Glutamatergic neuron (in vitro differentiated cells): Measurements from ENCODE around the gene MYBPH. TPM values are rescaled to one million over a fixed set of nuclear protein-coding genes. Genes with fewer than 3 reads are reported as not detected.

ENCODE experiments used
- DNase-seq: peaks from one replicate; pipeline ENCODE4 v3.0.0; 2022
- H3K27ac Mint-ChIP-seq: one replicate; pipeline ENCODE4 v1.8.0; 2020; ENCODE audit warnings: mild to moderate bottlenecking, mixed read lengths, inconsistent platforms; ENCODE audit not compliant: unreplicated experiment
- H3K27me3 Mint-ChIP-seq: one replicate; pipeline ENCODE4 v1.8.0; 2020; ENCODE audit warnings: mild to moderate bottlenecking, moderate library complexity, mixed read lengths, inconsistent platforms; ENCODE audit not compliant: unreplicated experiment
- H3K36me3 Mint-ChIP-seq: one replicate; pipeline ENCODE4 v1.8.0; 2020; ENCODE audit warnings: mild to moderate bottlenecking, mixed read lengths, inconsistent platforms; ENCODE audit not compliant: unreplicated experiment
- H3K4me1 Mint-ChIP-seq: one replicate; pipeline ENCODE4 v1.8.0; 2020; ENCODE audit warnings: mild to moderate bottlenecking, low read depth, mixed read lengths, inconsistent platforms; ENCODE audit not compliant: unreplicated experiment
- H3K4me3 Mint-ChIP-seq: one replicate; pipeline ENCODE4 v1.8.0; 2020; ENCODE audit warnings: mild to moderate bottlenecking, mixed read lengths, inconsistent platforms; ENCODE audit not compliant: unreplicated experiment
- H3K9me3 Mint-ChIP-seq: one replicate; pipeline ENCODE4 v1.8.0; 2020; ENCODE audit warnings: mild to moderate bottlenecking, moderate library complexity, mixed read lengths, inconsistent platforms; ENCODE audit not compliant: unreplicated experiment
- CTCF ChIP-seq: fragments of 200-600 bp; sonication (generic); IDR thresholded peaks from one replicate; pipeline ENCODE4 v1.5.0; 2021; ENCODE audit not compliant: partially characterized antibody, unreplicated experiment
- total RNA-seq: library from RNA; stranded (reverse); fragmentation: NEBNext Ultra II Directional; extraction: Animal tissue kit (Norgen Biotek cat#: 25700); gene quantifications from one replicate; pipeline ENCODE4 v1.2.1, GENCODE V29; 2021; ENCODE audit not compliant: unreplicated experiment

MYBPH gene
- total RNA-seq, 1 donor from 2014 or later: not detected

- DNase-seq: no peak
- Mint-ChIP-seq H3K27ac (no peak overlapping the region), H3K4me3 (no peak overlapping the region), H3K27me3 (peaks cover 11% of the 10 kb centered on the region), H3K9me3 (peaks cover 9% of the 10 kb centered on the region), H3K36me3 (peaks cover 18% of the 10 kb centered on the region), H3K4me1 (peaks cover 4% of the 10 kb centered on the region)
- TF ChIP-seq CTCF: no peak
These were observed 11.6 kb downstream of the MYBPH start for GRCh38 chr1:203163891-203164635.

- no peak for TF ChIP-seq CTCF
- peaks cover 11% of the 10 kb centered on the region for H3K9me3 Mint-ChIP-seq
- H3K4me1 Mint-ChIP-seq: peaks cover 4% of the 10 kb centered on the region
- H3K4me3 Mint-ChIP-seq: no peak overlapping the region
- DNase-seq: no peak
- H3K27ac Mint-ChIP-seq: no peak overlapping the region
- H3K36me3 Mint-ChIP-seq: peaks cover 32% of the 10 kb centered on the region
- H3K27me3 Mint-ChIP-seq: peaks cover 11% of the 10 kb centered on the region
These were observed 13.2 kb downstream of the MYBPH start for GRCh38 chr1:203162403-203162802.

GRCh38 chr1:203161703-203162102, 13.9 kb downstream of the MYBPH start:
- H3K36me3 Mint-ChIP-seq: peaks cover 32% of the 10 kb centered on the region
- no peak for DNase-seq
- H3K9me3 Mint-ChIP-seq: peaks cover 11% of the 10 kb centered on the region
- no peak overlapping the region for H3K27ac Mint-ChIP-seq
- H3K4me1 Mint-ChIP-seq: peaks cover 4% of the 10 kb centered on the region
- TF ChIP-seq CTCF: no peak
- peaks cover 11% of the 10 kb centered on the region for H3K27me3 Mint-ChIP-seq
- no peak overlapping the region for H3K4me3 Mint-ChIP-seq

- peaks cover 11% of the 10 kb centered on the region for H3K27me3 Mint-ChIP-seq
- H3K9me3 Mint-ChIP-seq: peaks cover 11% of the 10 kb centered on the region
- DNase-seq: no peak
- no peak overlapping the region for H3K4me3 Mint-ChIP-seq
- H3K36me3 Mint-ChIP-seq: peaks cover 32% of the 10 kb centered on the region
- H3K27ac Mint-ChIP-seq: no peak overlapping the region
- H3K4me1 Mint-ChIP-seq: peaks cover 4% of the 10 kb centered on the region
- no peak for TF ChIP-seq CTCF
These were observed 14.5 kb downstream of the MYBPH start for GRCh38 chr1:203161175-203161574.

GRCh38 chr1:203159844-203160243, 15.8 kb downstream of the MYBPH start:
- Mint-ChIP-seq H3K27me3 (peaks cover 11% of the 10 kb centered on the region), H3K4me1 (peaks cover 4% of the 10 kb centered on the region), H3K9me3 (peaks cover 6% of the 10 kb centered on the region), H3K4me3 (no peak overlapping the region), H3K27ac (no peak overlapping the region), H3K36me3 (peaks cover 32% of the 10 kb centered on the region)
- DNase-seq: no peak
- no peak for TF ChIP-seq CTCF
